DND-41 (cell line): ENCODE measurements around the gene NR1D1.
A peak's percentile ranks its signal among the peaks of the same experiment; 100 is the strongest.

ENCODE experiments used
- ATAC-seq: fragments of 200-7000 bp; cut with Tn5 transposase; 3 replicates; pipeline ENCODE4 v1.9.1; 2021; ENCODE audit warnings: low read depth; ENCODE audit not compliant: insufficient read depth
- DNase-seq: peaks from one replicate; pipeline ENCODE4 v3.0.0-alpha.2; 2020
- H2AFZ ChIP-seq: 2 replicates; pipeline ENCODE4 v1.6.0; 2012; ENCODE audit warnings: low read depth, low read length
- H3K27ac ChIP-seq: 2 replicates; pipeline ENCODE4 v1.5.1; 2012; ENCODE audit warnings: low read length, inconsistent platforms
- H3K27me3 ChIP-seq: fragments of 200-600 bp; sonication (generic); 2 replicates; pipeline ENCODE4 v1.6.0; 2012; ENCODE audit warnings: low read length, mild to moderate bottlenecking, inconsistent platforms; ENCODE audit not compliant: insufficient read depth, poor library complexity
- H3K36me3 ChIP-seq: 2 replicates; pipeline ENCODE4 v1.5.1; 2012; ENCODE audit warnings: low read length, inconsistent platforms; ENCODE audit not compliant: insufficient read depth
- H3K4me1 ChIP-seq: 2 replicates; pipeline ENCODE4 v1.5.1; 2012; ENCODE audit warnings: mild to moderate bottlenecking, low read length; ENCODE audit not compliant: insufficient read depth
- H3K4me2 ChIP-seq: 2 replicates; pipeline ENCODE4 v1.6.0; 2012; ENCODE audit warnings: mild to moderate bottlenecking, moderate library complexity, low read length, inconsistent platforms; ENCODE audit not compliant: insufficient read depth
- H3K4me3 ChIP-seq, 2 experiments: fragments of 200-600 bp in 1 of 2; shearing (Covaris generic) in 1 of 2; 2 replicates each; pipeline ENCODE4 v1.5.1; 2012 to 2016; ENCODE audit warnings: inconsistent platforms in 2 of 2, low read length in 2 of 2, mild to moderate bottlenecking in 2 of 2, low read depth in 1 of 2, moderate library complexity in 1 of 2
- H3K79me2 ChIP-seq: 2 replicates; pipeline ENCODE4 v1.6.0; 2012; ENCODE audit warnings: low read length, inconsistent platforms; ENCODE audit not compliant: insufficient read depth
- H3K9ac ChIP-seq: 2 replicates; pipeline ENCODE4 v1.6.0; 2012; ENCODE audit warnings: low read depth, mild to moderate bottlenecking, inconsistent platforms, low read length, moderate library complexity
- H3K9me3 ChIP-seq: 2 replicates; pipeline ENCODE4 v1.5.1; 2012; ENCODE audit warnings: low read length, moderate library complexity, mild to moderate bottlenecking, inconsistent platforms; ENCODE audit not compliant: insufficient read depth, severe bottlenecking
- H4K20me1 ChIP-seq: 2 replicates; pipeline ENCODE4 v1.6.0; 2012; ENCODE audit warnings: low read length; ENCODE audit not compliant: insufficient read depth
- EZH2 ChIP-seq: IDR thresholded peaks from 3 replicates; pipeline ENCODE4 v1.6.1; 2012; ENCODE audit warnings: borderline replicate concordance, low read depth, mild to moderate bottlenecking, moderate library complexity, low read length, inconsistent platforms; ENCODE audit not compliant: severe bottlenecking
- TF ChIP-seq, protein P1 (sequence below): IDR thresholded peaks from 2 replicates; pipeline ENCODE4 v1.5.1; 2012; ENCODE audit warnings: borderline replicate concordance, low read length, moderate library complexity, mild to moderate bottlenecking; ENCODE audit not compliant: poor library complexity, severe bottlenecking; ENCODE audit errors: extremely low read depth

Gene NR1D1

DNA sequence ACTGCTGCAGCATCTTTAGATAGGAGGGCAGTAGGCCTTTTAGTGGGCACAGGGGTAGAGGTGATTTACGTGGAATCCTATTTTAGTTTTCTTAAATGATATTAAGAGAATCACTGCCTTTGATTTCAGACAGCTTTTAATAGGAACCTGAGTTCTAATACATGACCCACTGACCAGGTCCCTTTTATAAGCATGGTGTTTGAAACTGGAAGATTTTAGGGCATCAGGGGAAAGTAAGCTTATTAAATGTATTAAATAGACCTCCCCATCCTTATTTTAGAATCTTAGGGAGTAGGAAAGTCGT lies 23.4 kb upstream of the NR1D1 start:
- no peak overlapping the region for H2AFZ ChIP-seq
- TF ChIP-seq, protein P1, sequence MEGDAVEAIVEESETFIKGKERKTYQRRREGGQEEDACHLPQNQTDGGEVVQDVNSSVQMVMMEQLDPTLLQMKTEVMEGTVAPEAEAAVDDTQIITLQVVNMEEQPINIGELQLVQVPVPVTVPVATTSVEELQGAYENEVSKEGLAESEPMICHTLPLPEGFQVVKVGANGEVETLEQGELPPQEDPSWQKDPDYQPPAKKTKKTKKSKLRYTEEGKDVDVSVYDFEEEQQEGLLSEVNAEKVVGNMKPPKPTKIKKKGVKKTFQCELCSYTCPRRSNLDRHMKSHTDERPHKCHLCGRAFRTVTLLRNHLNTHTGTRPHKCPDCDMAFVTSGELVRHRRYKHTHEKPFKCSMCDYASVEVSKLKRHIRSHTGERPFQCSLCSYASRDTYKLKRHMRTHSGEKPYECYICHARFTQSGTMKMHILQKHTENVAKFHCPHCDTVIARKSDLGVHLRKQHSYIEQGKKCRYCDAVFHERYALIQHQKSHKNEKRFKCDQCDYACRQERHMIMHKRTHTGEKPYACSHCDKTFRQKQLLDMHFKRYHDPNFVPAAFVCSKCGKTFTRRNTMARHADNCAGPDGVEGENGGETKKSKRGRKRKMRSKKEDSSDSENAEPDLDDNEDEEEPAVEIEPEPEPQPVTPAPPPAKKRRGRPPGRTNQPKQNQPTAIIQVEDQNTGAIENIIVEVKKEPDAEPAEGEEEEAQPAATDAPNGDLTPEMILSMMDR = no peak
- no peak for TF ChIP-seq EZH2
- no peaks in the 10 kb centered on the region for H3K9me3 ChIP-seq
- H3K27me3 ChIP-seq = no peaks in the 10 kb centered on the region
- peak overlapping the region; percentile 78 for H3K4me2 ChIP-seq
- H3K4me1 ChIP-seq = peaks cover 42% of the 10 kb centered on the region
- H3K27ac ChIP-seq = peak overlapping the region; percentile 75
- peaks cover 45% of the 10 kb centered on the region for H3K36me3 ChIP-seq
- DNase-seq (no peak), ATAC-seq (no peak)
- H4K20me1 ChIP-seq = peaks cover 34% of the 10 kb centered on the region
- peak overlapping the region; percentile 74 to 79; a peak in 3 of 4 replicates for H3K4me3 ChIP-seq
- peaks cover 71% of the 10 kb centered on the region for H3K79me2 ChIP-seq
- peak overlapping the region; percentile 87 for H3K9ac ChIP-seq

DNA sequence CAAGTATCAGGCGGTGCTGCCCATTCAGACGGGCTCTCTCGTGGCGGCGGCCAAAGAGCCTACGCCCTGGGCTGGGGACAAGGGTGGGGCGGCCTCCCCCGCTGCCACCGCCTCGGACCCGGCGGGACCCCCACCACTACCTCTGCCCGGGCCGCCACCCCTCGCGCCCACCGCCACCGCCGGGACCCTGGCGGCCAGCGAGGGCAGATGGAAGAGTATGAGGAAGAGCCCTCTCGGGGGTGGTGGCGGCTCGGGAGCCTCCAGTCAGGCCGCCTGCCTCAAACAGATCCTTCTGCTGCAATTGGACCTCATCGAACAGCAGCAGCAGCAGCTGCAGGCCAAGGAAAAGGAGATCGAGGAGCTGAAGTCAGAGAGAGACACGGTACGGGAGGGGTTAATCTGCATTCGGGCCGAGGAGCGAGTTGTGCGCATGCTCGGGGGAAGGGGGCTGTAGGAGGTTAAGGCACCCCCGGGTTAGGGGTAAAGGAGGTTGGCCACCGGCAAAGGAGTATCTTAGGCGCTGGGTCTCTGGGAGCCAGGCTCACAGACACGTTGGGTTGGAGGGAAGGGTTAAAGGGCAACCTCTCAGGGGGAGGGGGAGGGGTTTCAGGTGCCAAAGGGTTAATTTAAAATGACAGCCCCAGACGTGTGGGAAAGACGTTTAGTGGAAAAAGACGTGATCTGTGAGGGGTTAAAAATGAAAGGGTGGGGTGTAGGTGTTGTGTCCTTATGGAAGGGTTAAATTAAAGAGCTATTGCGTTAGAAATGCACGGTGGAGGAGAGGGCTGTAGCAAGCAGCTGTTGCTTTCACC lies 22.8 kb upstream of the NR1D1 start:
- peak overlapping the region; percentile 36; the same call in 1 of the 2 replicates for H2AFZ ChIP-seq
- peaks cover 34% of the 10 kb centered on the region for H4K20me1 ChIP-seq
- peak overlapping the region; percentile 87 for H3K9ac ChIP-seq
- peak; percentile 79 for DNase-seq
- peak overlapping the region; percentile 75 for H3K27ac ChIP-seq
- peak overlapping the region; percentile 78 for H3K4me2 ChIP-seq
- H3K27me3 ChIP-seq = no peaks in the 10 kb centered on the region
- TF ChIP-seq EZH2 = no peak
- TF ChIP-seq, protein P1 = peak; percentile 11
- H3K79me2 ChIP-seq = peaks cover 71% of the 10 kb centered on the region
- H3K4me3 ChIP-seq = peak overlapping the region; percentile 74 to 79
- H3K9me3 ChIP-seq = no peaks in the 10 kb centered on the region
- H3K36me3 ChIP-seq = peaks cover 42% of the 10 kb centered on the region
- peaks cover 42% of the 10 kb centered on the region for H3K4me1 ChIP-seq
- ATAC-seq = peak; percentile 42

DNA sequence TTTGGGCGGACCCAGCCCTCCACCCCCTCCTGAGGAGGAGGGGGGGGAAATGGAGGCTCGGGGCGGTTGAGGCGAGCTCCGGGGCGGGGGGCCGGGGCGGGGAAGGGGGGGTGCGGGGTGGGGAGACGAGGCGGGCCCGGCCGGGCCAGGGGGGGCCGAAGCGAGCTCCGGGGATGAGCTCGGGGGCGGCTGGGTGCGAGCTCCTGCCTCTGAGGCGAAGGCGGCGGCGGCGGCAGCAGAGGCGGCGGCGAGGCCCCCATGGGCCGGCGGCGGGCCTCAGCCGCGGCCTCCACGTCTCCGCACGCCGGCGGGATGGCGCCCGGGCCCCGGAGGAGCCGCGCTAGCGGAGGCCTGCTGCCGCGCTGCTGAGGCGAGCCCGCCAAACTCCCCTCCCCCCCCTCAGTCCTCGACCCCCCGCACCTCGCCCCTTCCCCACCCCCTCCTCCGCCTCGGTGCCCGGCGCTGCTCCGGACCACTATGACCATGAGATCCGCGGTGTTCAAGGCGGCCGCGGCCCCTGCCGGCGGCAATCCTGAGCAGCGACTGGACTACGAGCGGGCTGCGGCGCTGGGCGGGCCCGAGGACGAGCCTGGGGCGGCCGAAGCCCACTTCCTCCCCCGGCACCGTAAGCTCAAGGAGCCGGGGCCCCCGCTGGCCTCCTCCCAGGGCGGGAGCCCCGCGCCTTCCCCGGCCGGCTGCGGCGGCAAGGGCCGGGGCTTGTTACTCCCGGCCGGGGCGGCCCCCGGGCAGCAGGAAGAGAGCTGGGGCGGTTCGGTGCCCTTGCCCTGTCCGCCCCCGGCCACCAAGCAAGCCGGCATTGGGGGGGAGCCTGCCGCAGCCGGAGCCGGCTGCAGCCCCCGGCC lies 22.0 kb upstream of the NR1D1 start:
- H4K20me1 ChIP-seq = peaks cover 32% of the 10 kb centered on the region
- H3K4me2 ChIP-seq = peak overlapping the region; percentile 94
- peak overlapping the region; percentile 65 for H2AFZ ChIP-seq
- H3K27ac ChIP-seq = peak overlapping the region; percentile 83
- peak; percentile 44 for ATAC-seq
- H3K4me3 ChIP-seq = peak overlapping the region; percentile 74 to 79
- peak; percentile 44 for DNase-seq
- peaks cover 42% of the 10 kb centered on the region for H3K4me1 ChIP-seq
- peak overlapping the region; percentile 87 for H3K9ac ChIP-seq
- H3K9me3 ChIP-seq = no peaks in the 10 kb centered on the region
- TF ChIP-seq, protein P1 = peak; percentile 15
- TF ChIP-seq EZH2 = no peak
- H3K79me2 ChIP-seq = peaks cover 66% of the 10 kb centered on the region
- peaks cover 34% of the 10 kb centered on the region for H3K36me3 ChIP-seq
- no peaks in the 10 kb centered on the region for H3K27me3 ChIP-seq
